CD14-positive monocyte (primary cell): ENCODE measurements around the gene PRDX5. TPM values are rescaled to one million over a fixed set of nuclear protein-coding genes. Genes with fewer than 3 reads are reported as not detected.

Source experiments
- DNase-seq, 3 donors: peaks; one replicate each; pipeline ENCODE4 v3.0.0-alpha.2; 2011 to 2022
- H2AFZ ChIP-seq: 2 replicates; pipeline ENCODE4 v1.6.0; 2012; ENCODE audit warnings: mild to moderate bottlenecking, low read depth, low read length, inconsistent platforms; ENCODE audit not compliant: insufficient read depth, poor library complexity, severe bottlenecking
- H3K27ac ChIP-seq, 2 donors: 1 replicate in 1 of 2; 2 replicates in 1 of 2; pipeline ENCODE4 v1.5.1; 2012 to 2013; ENCODE audit warnings: low read length in 2 of 2, control low read depth in 1 of 2, inconsistent platforms in 1 of 2, low read depth in 1 of 2, mild to moderate bottlenecking in 1 of 2
- H3K27me3 ChIP-seq, 2 donors: one replicate each; pipeline versions ENCODE4 v1.6.0 to v1.6.1; 2011 to 2013; ENCODE audit warnings: low read length in 2 of 2; ENCODE audit not compliant: control insufficient read depth in 2 of 2, insufficient read depth in 2 of 2
- H3K36me3 ChIP-seq, 2 donors: replicated peaks in 1 of 2; 1 replicate in 1 of 2; 2 replicates in 1 of 2; pipeline versions ENCODE4 v1.5.1 to v1.6.1; 2012 to 2013; ENCODE audit warnings: low read length in 2 of 2, control low read depth in 1 of 2, inconsistent platforms in 1 of 2, mild to moderate bottlenecking in 1 of 2; ENCODE audit not compliant: insufficient read depth in 2 of 2, control insufficient read depth in 1 of 2
- H3K4me1 ChIP-seq, 2 donors: 1 replicate in 1 of 2; 2 replicates in 1 of 2; pipeline versions ENCODE4 v1.5.1 to v1.6.1; 2012 to 2013; ENCODE audit warnings: low read length in 2 of 2, control low read depth in 1 of 2, inconsistent platforms in 1 of 2, mild to moderate bottlenecking in 1 of 2, moderate library complexity in 1 of 2; ENCODE audit not compliant: insufficient read depth in 2 of 2, control insufficient read depth in 1 of 2
- H3K4me2 ChIP-seq: replicated peaks from 2 replicates; pipeline ENCODE3; 2012; ENCODE audit warnings: low read length, moderate library complexity, mild to moderate bottlenecking; ENCODE audit not compliant: poor library complexity, severe bottlenecking; ENCODE audit errors: extremely low read depth
- H3K4me3 ChIP-seq, 3 experiments: fragments of 200-600 bp in 1 of 3; sonication (generic) in 1 of 3; replicated peaks in 1 of 3; 1 replicate in 2 of 3; 2 replicates in 1 of 3; pipeline ENCODE4 v1.5.1; 2011 to 2013; ENCODE audit warnings: low read length in 3 of 3, mild to moderate bottlenecking in 3 of 3, control low read depth in 2 of 3, low read depth in 2 of 3, inconsistent platforms in 1 of 3, moderate library complexity in 1 of 3
- H3K79me2 ChIP-seq: 2 replicates; pipeline ENCODE4 v1.6.0; 2012; ENCODE audit warnings: mild to moderate bottlenecking, control low read depth, inconsistent platforms, low read length, moderate library complexity; ENCODE audit not compliant: insufficient read depth
- H3K9ac ChIP-seq: 2 replicates; pipeline ENCODE4 v1.6.0; 2017; ENCODE audit warnings: low read length, mild to moderate bottlenecking; ENCODE audit not compliant: insufficient read depth, poor library complexity, severe bottlenecking
- H3K9me3 ChIP-seq, 2 donors: replicated peaks in 1 of 2; 1 replicate in 1 of 2; 2 replicates in 1 of 2; pipeline versions ENCODE4 v1.5.1 to v1.6.1; 2012 to 2013; ENCODE audit warnings: low read length in 2 of 2, control low read depth in 1 of 2; ENCODE audit not compliant: control insufficient read depth in 1 of 2, insufficient read depth in 1 of 2
- H4K20me1 ChIP-seq: 2 replicates; pipeline ENCODE4 v1.6.0; 2012; ENCODE audit warnings: mild to moderate bottlenecking, low read length, control low read depth, moderate library complexity; ENCODE audit not compliant: insufficient read depth
- H3K27ac Mint-ChIP-seq, 7 donors: one replicate each; pipeline ENCODE4 v1.8.0; 2020; ENCODE audit warnings: mild to moderate bottlenecking in 7 of 7, mixed read lengths in 7 of 7, moderate library complexity in 6 of 7, inconsistent platforms in 2 of 7
- H3K27me3 Mint-ChIP-seq, 3 donors: one replicate each; pipeline ENCODE4 v1.8.0; 2021 to 2022; ENCODE audit warnings: low read depth in 3 of 3, mild to moderate bottlenecking in 3 of 3, mixed read lengths in 3 of 3, moderate library complexity in 3 of 3, inconsistent platforms in 1 of 3
- H3K36me3 Mint-ChIP-seq, 2 donors: one replicate each; pipeline ENCODE4 v1.8.0; 2020; ENCODE audit warnings: mixed read lengths in 2 of 2, inconsistent platforms in 1 of 2, mild to moderate bottlenecking in 1 of 2
- H3K4me1 Mint-ChIP-seq: one replicate; pipeline ENCODE4 v1.8.0; 2020; ENCODE audit warnings: mild to moderate bottlenecking, mixed read lengths
- H3K4me3 Mint-ChIP-seq, 2 donors: one replicate each; pipeline ENCODE4 v1.8.0; 2020; ENCODE audit warnings: mild to moderate bottlenecking in 2 of 2, mixed read lengths in 2 of 2, moderate library complexity in 1 of 2
- H3K9me3 Mint-ChIP-seq, 7 donors: one replicate each; pipeline ENCODE4 v1.8.0; 2020 to 2022; ENCODE audit warnings: mixed read lengths in 7 of 7, mild to moderate bottlenecking in 6 of 7, moderate library complexity in 6 of 7, inconsistent platforms in 2 of 7
- WGBS: methylation state at CpG from one replicate; pipeline ENCODE4 v1.1.5; 2013; ENCODE audit warnings: missing lambda C conversion rate; ENCODE audit not compliant: insufficient coverage; 5-methylcytosine and 5-hydroxymethylcytosine counted together
- intact Hi-C, 2 donors: fragments of 100-400 bp; cut with micrococcal nuclease; formaldehyde crosslinking; loops; one replicate each; pipeline versions ENCODE4 v1.15.0 to v1.15.1; 2023
- polyA plus RNA-seq, 3 donors: library from polyadenylated mRNA; depleted of rRNA in 1 of 3; unstranded in 2 of 3; stranded (reverse) in 1 of 3; fragments of 300-500 nt in 2 of 3; fragments of >200 nt in 1 of 3; fragmentation: Illumina TruSeq in 2 of 3; gene quantifications; 1 replicate in 2 of 3; 2 replicates in 1 of 3; pipeline ENCODE4 v1.2.3, GENCODE V29; 2012 to 2021
- TF ChIP-seq, protein P1 (sequence below): fragments of 200-600 bp; IDR thresholded peaks from one replicate; pipeline ENCODE4 v1.8.0; 2022; ENCODE audit warnings: antibody characterized with exemption, mild to moderate bottlenecking

The PRDX5 gene
- polyA plus RNA-seq, 3 donors, result 136 to 318 (median 286) TPM

DNA sequence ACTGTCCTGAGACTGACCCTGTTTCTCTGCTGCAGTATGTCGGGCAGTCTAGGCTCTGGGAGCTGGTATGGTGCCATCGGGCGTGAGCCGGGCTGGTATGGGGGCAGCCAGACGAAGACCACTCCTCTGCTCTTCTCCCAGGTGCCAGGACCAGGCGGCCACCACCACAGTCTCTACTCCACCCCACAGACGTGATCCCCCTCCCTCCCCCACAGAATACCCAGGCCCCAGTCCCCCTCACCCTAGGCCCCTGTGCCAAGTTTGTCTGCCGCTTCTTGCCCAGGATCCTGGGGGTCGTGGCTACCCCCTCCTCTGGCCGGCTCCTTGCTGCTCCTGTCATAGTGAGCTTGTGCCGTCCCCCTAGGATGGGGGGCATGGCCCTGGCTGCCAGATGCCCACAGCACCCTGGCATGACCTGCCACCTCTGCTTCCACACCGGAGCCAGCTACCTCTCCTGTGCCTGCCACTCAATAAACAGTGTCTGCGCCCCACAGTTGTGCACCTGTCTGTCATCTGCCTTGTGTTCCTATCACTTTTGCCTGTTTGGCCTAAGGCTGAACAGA lies 28.8 kb upstream of the PRDX5 start:
- Histone ChIP-seq H3K4me1 (peaks cover 18 to 29% of the 10 kb centered on the region in 2 donors), H3K27me3 (peaks cover 24 to 36% of the 10 kb centered on the region in 2 donors), H3K27ac (no peak overlapping the region), H3K9me3 (peaks cover 4 to 22% of the 10 kb centered on the region in 2 donors), H3K4me3 (no peak overlapping the region), H3K36me3 (no peaks in the 10 kb centered on the region), H4K20me1 (no peaks in the 10 kb centered on the region), H3K79me2 (peaks cover 2% of the 10 kb centered on the region), H3K9ac (no peak overlapping the region), H3K4me2 (no peak overlapping the region), H2AFZ (no peak overlapping the region)
- peaks cover 18% of the 10 kb centered on the region for H3K4me1 Mint-ChIP-seq
- no peak overlapping the region for H3K4me3 Mint-ChIP-seq
- H3K27me3 Mint-ChIP-seq, result peaks cover 36 to 54% (median 39%) of the 10 kb centered on the region in 3 donors
- TF ChIP-seq, protein P1, sequence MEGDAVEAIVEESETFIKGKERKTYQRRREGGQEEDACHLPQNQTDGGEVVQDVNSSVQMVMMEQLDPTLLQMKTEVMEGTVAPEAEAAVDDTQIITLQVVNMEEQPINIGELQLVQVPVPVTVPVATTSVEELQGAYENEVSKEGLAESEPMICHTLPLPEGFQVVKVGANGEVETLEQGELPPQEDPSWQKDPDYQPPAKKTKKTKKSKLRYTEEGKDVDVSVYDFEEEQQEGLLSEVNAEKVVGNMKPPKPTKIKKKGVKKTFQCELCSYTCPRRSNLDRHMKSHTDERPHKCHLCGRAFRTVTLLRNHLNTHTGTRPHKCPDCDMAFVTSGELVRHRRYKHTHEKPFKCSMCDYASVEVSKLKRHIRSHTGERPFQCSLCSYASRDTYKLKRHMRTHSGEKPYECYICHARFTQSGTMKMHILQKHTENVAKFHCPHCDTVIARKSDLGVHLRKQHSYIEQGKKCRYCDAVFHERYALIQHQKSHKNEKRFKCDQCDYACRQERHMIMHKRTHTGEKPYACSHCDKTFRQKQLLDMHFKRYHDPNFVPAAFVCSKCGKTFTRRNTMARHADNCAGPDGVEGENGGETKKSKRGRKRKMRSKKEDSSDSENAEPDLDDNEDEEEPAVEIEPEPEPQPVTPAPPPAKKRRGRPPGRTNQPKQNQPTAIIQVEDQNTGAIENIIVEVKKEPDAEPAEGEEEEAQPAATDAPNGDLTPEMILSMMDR, result no peak
- peaks cover 5 to 11% of the 10 kb centered on the region in 2 donors for H3K36me3 Mint-ChIP-seq
- intact Hi-C loops, result loop anchor here in 1 of 2 donors (5.0 kb wide), 1 partner anchor 37 kb away; the partner anchor contains the start of gene PLCB3
- H3K27ac Mint-ChIP-seq, result peak overlapping the region in 1 of 7 donors; percentile 50
- WGBS, result over 99% methylated on average over 12 of the region's 13 CpGs
- H3K9me3 Mint-ChIP-seq, result peaks cover 0 to 12% (median 3%) of the 10 kb centered on the region in 7 donors
- no peak for DNase-seq

DNA sequence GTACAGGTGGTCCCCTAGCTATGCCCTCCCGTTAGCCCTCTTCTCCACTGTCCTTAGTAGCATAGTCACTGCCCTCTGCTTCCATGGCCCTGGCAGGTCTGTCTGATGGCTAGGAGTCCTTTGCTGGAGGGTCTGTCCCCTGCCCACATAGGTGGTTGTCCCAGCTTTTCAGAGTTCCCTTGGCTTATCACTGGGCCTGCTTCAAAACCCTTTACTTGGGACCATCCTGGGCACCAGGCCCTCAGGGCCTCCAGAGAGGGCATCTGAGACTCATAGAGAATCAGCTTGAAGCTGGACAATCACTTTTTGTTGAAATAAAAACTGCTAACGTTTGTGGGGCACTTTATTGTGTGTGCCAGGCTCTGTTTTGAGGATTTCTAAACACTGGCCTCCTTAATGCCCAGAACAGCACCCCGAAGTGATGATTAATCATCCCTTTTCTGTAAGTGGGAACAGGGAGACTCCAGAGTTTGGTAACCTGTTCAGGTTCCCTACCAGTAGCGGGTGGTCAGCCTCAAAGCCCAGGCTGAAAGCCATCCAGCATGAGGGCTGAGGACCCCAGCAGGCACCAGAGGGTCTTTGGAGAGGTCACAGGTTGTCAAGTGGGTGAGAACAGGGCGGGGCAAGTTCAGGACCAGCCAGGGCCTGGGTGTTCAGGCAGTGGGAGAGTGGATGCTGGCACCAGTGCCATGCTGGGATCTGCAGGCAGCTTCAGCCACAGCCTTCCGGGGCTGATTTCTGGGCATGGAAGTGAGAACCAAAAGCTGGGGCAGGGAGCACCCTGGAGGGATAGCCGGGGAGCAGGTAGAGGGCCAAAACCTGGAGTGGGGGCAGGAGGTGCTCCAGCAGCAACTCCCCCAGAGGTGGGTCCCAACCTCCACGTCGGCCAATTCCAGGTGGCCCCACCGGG lies 27.3 kb upstream of the PRDX5 start:
- no peak overlapping the region for H3K4me3 ChIP-seq
- no peaks in the 10 kb centered on the region for H3K36me3 ChIP-seq
- H2AFZ ChIP-seq, result no peak overlapping the region
- Mint-ChIP-seq H3K9me3 (peaks cover 0 to 17% (median 3%) of the 10 kb centered on the region in 7 donors), H3K4me1 (peaks cover 16% of the 10 kb centered on the region), H3K27me3 (peaks cover 50 to 69% (median 54%) of the 10 kb centered on the region in 3 donors), H3K27ac (no peak overlapping the region), H3K4me3 (peak overlapping the region in 1 of 2 donors; percentile 81), H3K36me3 (peaks cover 5 to 15% of the 10 kb centered on the region in 2 donors)
- intact Hi-C loops, result no loop called here
- H3K27ac ChIP-seq, result no peak overlapping the region
- H3K79me2 ChIP-seq, result no peaks in the 10 kb centered on the region
- peaks cover 11 to 25% of the 10 kb centered on the region in 2 donors for H3K4me1 ChIP-seq
- no peak overlapping the region for H3K9ac ChIP-seq
- 57% methylated on average over 8 of the region's 10 CpGs for WGBS
- no peaks in the 10 kb centered on the region for H4K20me1 ChIP-seq
- H3K4me2 ChIP-seq, result no peak overlapping the region
- peaks cover 4 to 26% of the 10 kb centered on the region in 2 donors for H3K9me3 ChIP-seq
- DNase-seq, result peak in 1 of 3 donors; percentile 65
- peaks cover 36 to 50% of the 10 kb centered on the region in 2 donors for H3K27me3 ChIP-seq
- TF ChIP-seq, protein P1, result no peak
